PC-3 (cell line): ENCODE data around the gene CDH9. TPM values are rescaled to one million over a fixed set of nuclear protein-coding genes. Genes with fewer than 3 reads are reported as not detected.
"Not testable (repeated sequence)": the region's sequence is repeated elsewhere in the genome, so short reads cannot be mapped to it uniquely, and the experiment has no call there.

Experiments
- ATAC-seq: fragments of 200-7000 bp; cut with Tn5 transposase; 2 replicates; pipeline ENCODE4 v1.9.1; 2020; ENCODE audit warnings: mild to moderate bottlenecking, moderate library complexity
- BruUV-seq: library from RNA; stranded (reverse); fragments of 400-500 nt; replicated peaks from 2 replicates; lab custom pipeline; 2021; lab: Mats Ljungman, UMichigan
- CTCF ChIA-PET: fragments of 300-600 bp; sonication (Branson Sonifier 250); formaldehyde crosslinking; loops from one replicate; lab custom pipeline; 2022; ENCODE audit warnings: antibody characterized with exemption; lab: Charles Lee
- POLR2A ChIA-PET: fragments of 300-600 bp; sonication (Branson Sonifier 250); formaldehyde crosslinking; loops from one replicate; lab custom pipeline; 2022; ENCODE audit warnings: antibody characterized with exemption; ENCODE audit not compliant: unreplicated experiment; lab: Charles Lee
- DNase-seq: peaks from one replicate; pipeline ENCODE4 v3.0.0-alpha.2; 2015
- H2AFZ ChIP-seq: fragments of 300-600 bp; sonication (generic); 2 replicates; pipeline ENCODE4 v1.6.0; 2016; ENCODE audit warnings: antibody characterized with exemption, low read length
- H3F3A ChIP-seq: fragments of 300-600 bp; sonication (generic); one replicate; pipeline ENCODE4 v1.6.0; 2017; ENCODE audit warnings: antibody characterized with exemption, low read length, control low read depth, mild to moderate bottlenecking; ENCODE audit not compliant: unreplicated experiment
- H3K27ac ChIP-seq: fragments of 300-600 bp; sonication (generic); 2 replicates; pipeline ENCODE4 v1.5.1; 2016; ENCODE audit warnings: mild to moderate bottlenecking, low read length
- H3K27me3 ChIP-seq: fragments of 300-600 bp; sonication (generic); 2 replicates; pipeline ENCODE4 v1.6.1; 2016; ENCODE audit warnings: low read length, mixed read lengths
- H3K36me3 ChIP-seq: fragments of 300-600 bp; sonication (generic); 2 replicates; pipeline ENCODE4 v1.6.1; 2016; ENCODE audit warnings: low read depth, mixed run types, low read length, mixed read lengths
- H3K4me1 ChIP-seq: fragments of 300-600 bp; sonication (generic); 2 replicates; pipeline ENCODE4 v1.5.1; 2016; ENCODE audit warnings: low read length; ENCODE audit not compliant: insufficient read depth
- H3K4me2 ChIP-seq: fragments of 300-600 bp; sonication (generic); 2 replicates; pipeline ENCODE4 v1.6.0; 2016; ENCODE audit warnings: low read length
- H3K4me3 ChIP-seq: fragments of 300-600 bp; sonication (generic); 2 replicates; pipeline ENCODE4 v1.5.1; 2016; ENCODE audit warnings: mild to moderate bottlenecking, low read length, mixed read lengths
- H3K79me2 ChIP-seq: fragments of 300-600 bp; sonication (generic); 2 replicates; pipeline ENCODE4 v1.6.1; 2017; ENCODE audit warnings: low read length, mixed read lengths
- H3K9ac ChIP-seq: fragments of 300-600 bp; sonication (generic); 2 replicates; pipeline ENCODE4 v1.6.0; 2016; ENCODE audit warnings: mild to moderate bottlenecking, low read length
- H3K9me2 ChIP-seq: fragments of 300-600 bp; sonication (generic); replicated peaks from 2 replicates; pipeline ENCODE4 v1.6.1; 2016; ENCODE audit warnings: mixed run types, low read length, mixed read lengths
- H3K9me3 ChIP-seq: fragments of 300-600 bp; sonication (generic); 2 replicates; pipeline ENCODE4 v1.6.1; 2016; ENCODE audit warnings: low read length, mixed read lengths
- H4K20me1 ChIP-seq: fragments of 300-600 bp; sonication (generic); 2 replicates; pipeline ENCODE4 v1.6.1; 2016; ENCODE audit warnings: low read length, mixed read lengths
- EZH2 ChIP-seq: fragments of 300-600 bp; sonication (generic); IDR thresholded peaks from one replicate; pipeline ENCODE4 v1.6.1; 2017; ENCODE audit warnings: antibody characterized with exemption, mild to moderate bottlenecking, low read length; ENCODE audit not compliant: unreplicated experiment
- EZH2phosphoT487 ChIP-seq: fragments of 300-600 bp; sonication (generic); IDR thresholded peaks from 2 replicates; pipeline ENCODE4 v1.6.1; 2018; ENCODE audit warnings: mild to moderate bottlenecking, antibody characterized with exemption, low read length, borderline replicate concordance
- intact Hi-C: fragments of 100-400 bp; cut with micrococcal nuclease; formaldehyde crosslinking; loops from 2 replicates; pipeline ENCODE4 v1.9.0; 2023
- total RNA-seq: library from RNA; depleted of rRNA; stranded (reverse); fragments of >200 nt; gene quantifications from 2 replicates; pipeline ENCODE4 v1.2.3, GENCODE V29; 2014
- TF ChIP-seq, protein P1 (sequence below): fragments of 300-600 bp; sonication (generic); conservative IDR thresholded peaks from 2 replicates; pipeline ENCODE4 v1.5.1; 2017; ENCODE audit warnings: antibody characterized with exemption, low read depth, mild to moderate bottlenecking, low read length

CDH9 gene
- total RNA-seq, 1 experiment from 2014 or later: not detected

DNA sequence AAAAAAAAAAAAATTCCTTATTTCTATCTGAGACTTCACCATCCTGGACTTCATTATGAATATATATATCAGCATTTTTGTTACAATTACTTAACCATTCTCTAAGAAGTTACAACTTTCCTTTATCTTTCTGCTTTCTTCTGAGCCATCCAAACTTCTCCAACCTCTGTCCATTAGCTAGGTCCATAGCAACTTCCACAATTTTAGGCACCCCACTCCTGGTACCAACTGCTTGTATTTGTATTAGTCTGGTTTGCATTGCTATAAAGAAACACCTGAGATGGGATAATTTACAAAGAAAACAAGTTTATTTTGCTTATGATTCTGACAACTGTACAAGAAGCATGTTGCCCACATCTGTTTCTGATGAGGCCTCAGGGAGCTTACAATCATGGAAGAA is 182.1 kb downstream of the CDH9 start:
- H3K27ac ChIP-seq: no peak overlapping the region
- no peaks in the 10 kb centered on the region for H4K20me1 ChIP-seq
- H3K4me3 ChIP-seq: no peak overlapping the region
- no peaks in the 10 kb centered on the region for H3F3A ChIP-seq
- H3K9ac ChIP-seq: no peak overlapping the region
- ATAC-seq: no peak
- H3K4me1 ChIP-seq: no peaks in the 10 kb centered on the region
- ChIA-PET CTCF (no interaction called here), POLR2A (no interaction called here)
- no peak overlapping the region for H3K4me2 ChIP-seq
- no TSS peak for BruUV-seq
- DNase-seq: no peak
- H3K9me3 ChIP-seq: no peaks in the 10 kb centered on the region; the same call in 1 of the 2 replicates
- H3K36me3 ChIP-seq: no peaks in the 10 kb centered on the region
- H3K27me3 ChIP-seq: no peaks in the 10 kb centered on the region
- intact Hi-C loops: no loop called here
- no peaks in the 10 kb centered on the region for H3K9me2 ChIP-seq
- no peaks in the 10 kb centered on the region for H3K79me2 ChIP-seq
- TF ChIP-seq EZH2phosphoT487 (no peak), EZH2 (no peak)
- TF ChIP-seq, protein P1, sequence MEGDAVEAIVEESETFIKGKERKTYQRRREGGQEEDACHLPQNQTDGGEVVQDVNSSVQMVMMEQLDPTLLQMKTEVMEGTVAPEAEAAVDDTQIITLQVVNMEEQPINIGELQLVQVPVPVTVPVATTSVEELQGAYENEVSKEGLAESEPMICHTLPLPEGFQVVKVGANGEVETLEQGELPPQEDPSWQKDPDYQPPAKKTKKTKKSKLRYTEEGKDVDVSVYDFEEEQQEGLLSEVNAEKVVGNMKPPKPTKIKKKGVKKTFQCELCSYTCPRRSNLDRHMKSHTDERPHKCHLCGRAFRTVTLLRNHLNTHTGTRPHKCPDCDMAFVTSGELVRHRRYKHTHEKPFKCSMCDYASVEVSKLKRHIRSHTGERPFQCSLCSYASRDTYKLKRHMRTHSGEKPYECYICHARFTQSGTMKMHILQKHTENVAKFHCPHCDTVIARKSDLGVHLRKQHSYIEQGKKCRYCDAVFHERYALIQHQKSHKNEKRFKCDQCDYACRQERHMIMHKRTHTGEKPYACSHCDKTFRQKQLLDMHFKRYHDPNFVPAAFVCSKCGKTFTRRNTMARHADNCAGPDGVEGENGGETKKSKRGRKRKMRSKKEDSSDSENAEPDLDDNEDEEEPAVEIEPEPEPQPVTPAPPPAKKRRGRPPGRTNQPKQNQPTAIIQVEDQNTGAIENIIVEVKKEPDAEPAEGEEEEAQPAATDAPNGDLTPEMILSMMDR: no peak
- no peak overlapping the region for H2AFZ ChIP-seq

DNA sequence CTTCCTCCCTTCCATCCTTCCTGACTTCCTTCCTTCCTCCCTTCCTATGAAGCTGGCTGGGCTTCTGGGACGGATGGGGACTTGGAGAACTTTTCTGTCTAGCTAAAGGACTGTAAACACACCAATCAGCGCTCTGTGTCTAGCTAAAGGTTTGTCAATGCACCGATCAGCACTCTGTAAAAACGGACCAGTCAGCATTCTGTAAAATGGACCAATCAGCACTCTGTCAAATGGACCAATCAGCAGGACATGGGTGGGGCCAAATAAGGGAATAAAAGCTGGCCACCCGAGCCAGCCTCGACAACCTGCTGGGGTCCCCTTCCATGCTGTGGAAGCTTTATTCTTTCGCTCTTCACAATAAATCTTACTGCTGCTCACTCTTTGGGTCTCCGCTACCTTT is 185.9 kb downstream of the CDH9 start:
- H3K27me3 ChIP-seq, BruUV-seq, H3K9me2 ChIP-seq, intact Hi-C loops, H3K36me3 ChIP-seq, DNase-seq, H3K9me3 ChIP-seq, H3K4me2 ChIP-seq, H3K4me3 ChIP-seq, H3K79me2 ChIP-seq, H3K27ac ChIP-seq, H3F3A ChIP-seq, ATAC-seq, POLR2A ChIA-PET, H3K4me1 ChIP-seq, CTCF ChIA-PET, H3K9ac ChIP-seq, H4K20me1 ChIP-seq, H2AFZ ChIP-seq: not testable (repeated sequence)

DNA sequence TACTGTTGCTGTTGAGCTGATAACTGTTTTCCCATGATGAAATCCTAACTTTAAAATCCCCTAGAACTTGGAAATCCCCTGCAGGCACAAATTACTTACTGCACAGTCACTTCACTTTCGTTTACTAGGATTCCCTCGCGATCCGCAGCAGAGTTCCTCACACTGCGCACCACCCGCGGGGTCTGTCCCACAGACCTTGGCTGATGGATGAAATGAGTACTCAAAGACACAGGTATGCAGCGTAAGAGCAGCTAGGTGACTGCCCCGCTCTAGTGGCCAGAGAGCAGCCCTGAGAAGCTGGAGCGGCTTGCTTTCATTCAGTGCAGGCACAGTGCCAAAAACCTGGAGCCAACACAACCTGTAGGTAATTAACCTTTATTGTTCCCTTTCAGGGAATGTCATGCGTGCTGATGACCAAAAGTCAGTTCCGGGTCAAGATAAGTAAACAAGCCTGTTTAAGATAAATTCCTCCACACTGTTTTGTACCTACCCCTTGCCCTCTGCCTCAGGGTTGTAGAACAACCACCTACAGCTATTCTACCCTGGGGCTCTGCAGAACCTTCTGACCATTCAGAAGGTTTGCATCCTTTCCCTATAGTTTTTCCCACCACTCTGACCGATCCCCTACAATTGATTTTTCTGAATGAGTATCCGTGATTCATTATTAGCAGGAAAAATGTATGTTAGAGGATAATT is 191.2 kb downstream of the CDH9 start:
- intact Hi-C loops: no loop called here
- Histone ChIP-seq H3K4me2 (no peak overlapping the region), H3K9ac (no peak overlapping the region), H4K20me1 (no peaks in the 10 kb centered on the region), H3K9me3 (no peaks in the 10 kb centered on the region), H3K4me3 (no peak overlapping the region), H3K27ac (no peak overlapping the region), H3K79me2 (no peaks in the 10 kb centered on the region), H3K27me3 (no peaks in the 10 kb centered on the region), H2AFZ (no peak overlapping the region), H3K4me1 (no peaks in the 10 kb centered on the region), H3K36me3 (no peaks in the 10 kb centered on the region), H3F3A (no peaks in the 10 kb centered on the region), H3K9me2 (no peaks in the 10 kb centered on the region)
- ChIA-PET CTCF (no interaction called here), POLR2A (no interaction called here)
- DNase-seq (no peak), ATAC-seq (no peak)
- no TSS peak for BruUV-seq
- TF ChIP-seq, protein P1: no peak
- TF ChIP-seq EZH2: no peak
- TF ChIP-seq EZH2phosphoT487: no peak
